Osteocyte (in vitro differentiated cells): ENCODE measurements around the gene CPS1. TPM values are rescaled to one million over a fixed set of nuclear protein-coding genes. Genes with fewer than 3 reads are reported as not detected.

Experiments
- DNase-seq: peaks from one replicate; pipeline ENCODE4 v3.0.0; 2021; ENCODE audit warnings: mixed read lengths; ENCODE audit not compliant: unreplicated experiment; ENCODE audit errors: extremely low spot score
- H3K27ac Mint-ChIP-seq: one replicate; pipeline ENCODE4 v1.8.0; 2021; ENCODE audit warnings: mild to moderate bottlenecking, mixed read lengths; ENCODE audit not compliant: unreplicated experiment
- H3K27me3 Mint-ChIP-seq: one replicate; pipeline ENCODE4 v1.8.0; 2021; ENCODE audit warnings: mixed read lengths; ENCODE audit not compliant: unreplicated experiment
- H3K36me3 Mint-ChIP-seq: one replicate; pipeline ENCODE4 v1.8.0; 2021; ENCODE audit warnings: mixed read lengths; ENCODE audit not compliant: unreplicated experiment
- H3K4me1 Mint-ChIP-seq: one replicate; pipeline ENCODE4 v1.8.0; 2021; ENCODE audit warnings: mixed read lengths; ENCODE audit not compliant: unreplicated experiment
- H3K4me3 Mint-ChIP-seq: one replicate; pipeline ENCODE4 v1.8.0; 2021; ENCODE audit warnings: mild to moderate bottlenecking, moderate library complexity, mixed read lengths; ENCODE audit not compliant: unreplicated experiment
- H3K9me3 Mint-ChIP-seq: one replicate; pipeline ENCODE4 v1.8.0; 2021; ENCODE audit warnings: mixed read lengths; ENCODE audit not compliant: unreplicated experiment
- CTCF ChIP-seq: fragments of 200-600 bp; sonication (generic); IDR thresholded peaks from 2 replicates; pipeline ENCODE4 v1.5.0; 2021; ENCODE audit warnings: antibody characterized with exemption, mild to moderate bottlenecking, moderate library complexity
- total RNA-seq: library from RNA; stranded (reverse); gene quantifications from 2 replicates; pipeline ENCODE4 v1.2.1, GENCODE V29; 2021

The CPS1 gene
- total RNA-seq, 1 donor from 2014 or later, result 22.3 TPM

GRCh38 chr2:210539578-210540416, 16.6 kb upstream of the CPS1 start:
- Mint-ChIP-seq H3K36me3 (no peaks in the 10 kb centered on the region), H3K4me1 (no peaks in the 10 kb centered on the region), H3K27me3 (no peaks in the 10 kb centered on the region)

GRCh38 chr2:210540471-210540870, 15.9 kb upstream of the CPS1 start:
- TF ChIP-seq CTCF, result no peak
- no peaks in the 10 kb centered on the region for H3K9me3 Mint-ChIP-seq
- no peaks in the 10 kb centered on the region for H3K4me1 Mint-ChIP-seq
- no peaks in the 10 kb centered on the region for H3K27me3 Mint-ChIP-seq
- H3K27ac Mint-ChIP-seq, result no peak overlapping the region
- no peak overlapping the region for H3K4me3 Mint-ChIP-seq
- no peak for DNase-seq
- no peaks in the 10 kb centered on the region for H3K36me3 Mint-ChIP-seq

More at GRCh38 chr2:210539578-210540416, 16.6 kb upstream of the CPS1 start:
- no peak overlapping the region for H3K27ac Mint-ChIP-seq
- no peak for DNase-seq
- H3K9me3 Mint-ChIP-seq, result no peaks in the 10 kb centered on the region
- no peak overlapping the region for H3K4me3 Mint-ChIP-seq
- TF ChIP-seq CTCF, result no peak

GRCh38 chr2:210540900-210541289, 15.5 kb upstream of the CPS1 start:
- no peak for DNase-seq
- no peaks in the 10 kb centered on the region for H3K9me3 Mint-ChIP-seq
- H3K4me1 Mint-ChIP-seq, result no peaks in the 10 kb centered on the region
- no peaks in the 10 kb centered on the region for H3K36me3 Mint-ChIP-seq
- H3K27ac Mint-ChIP-seq, result no peak overlapping the region
- no peak overlapping the region for H3K4me3 Mint-ChIP-seq
- H3K27me3 Mint-ChIP-seq, result no peaks in the 10 kb centered on the region
- no peak for TF ChIP-seq CTCF

- no peaks in the 10 kb centered on the region for H3K4me1 Mint-ChIP-seq
- no peak overlapping the region for H3K27ac Mint-ChIP-seq
- TF ChIP-seq CTCF, result no peak
- no peak for DNase-seq
- H3K27me3 Mint-ChIP-seq, result no peaks in the 10 kb centered on the region
- no peak overlapping the region for H3K4me3 Mint-ChIP-seq
- no peaks in the 10 kb centered on the region for H3K36me3 Mint-ChIP-seq
- H3K9me3 Mint-ChIP-seq, result no peaks in the 10 kb centered on the region
These were observed 15.0 kb upstream of the CPS1 start for GRCh38 chr2:210541290-210541902.

GRCh38 chr2:210544007-210544590, 12.3 kb upstream of the CPS1 start:
- Mint-ChIP-seq H3K4me3 (no peak overlapping the region), H3K4me1 (no peaks in the 10 kb centered on the region), H3K36me3 (no peaks in the 10 kb centered on the region), H3K27me3 (no peaks in the 10 kb centered on the region), H3K27ac (no peak overlapping the region), H3K9me3 (no peaks in the 10 kb centered on the region)
- no peak for DNase-seq
- no peak for TF ChIP-seq CTCF
